Type B pancreatic cell (in vitro differentiated cells): ENCODE results near the gene TBR1. TPM values are rescaled to one million over a fixed set of nuclear protein-coding genes. Genes with fewer than 3 reads are reported as not detected.

ENCODE experiments used
- DNase-seq: peaks from one replicate; pipeline ENCODE4 v3.0.0; 2021; ENCODE audit warnings: mixed read lengths; ENCODE audit not compliant: unreplicated experiment; ENCODE audit errors: extremely low spot score
- H3K27ac Mint-ChIP-seq: 2 replicates; pipeline ENCODE4 v1.8.0; 2021; ENCODE audit warnings: mild to moderate bottlenecking, mixed read lengths
- H3K27me3 Mint-ChIP-seq: 2 replicates; pipeline ENCODE4 v1.8.0; 2021; ENCODE audit warnings: mixed read lengths
- H3K36me3 Mint-ChIP-seq: 2 replicates; pipeline ENCODE4 v1.8.0; 2021; ENCODE audit warnings: mixed read lengths
- H3K4me1 Mint-ChIP-seq: one replicate; pipeline ENCODE4 v1.8.0; 2021; ENCODE audit warnings: mixed read lengths; ENCODE audit not compliant: unreplicated experiment
- H3K4me3 Mint-ChIP-seq: 2 replicates; pipeline ENCODE4 v1.8.0; 2021; ENCODE audit warnings: mild to moderate bottlenecking, mixed read lengths
- H3K9me3 Mint-ChIP-seq: 2 replicates; pipeline ENCODE4 v1.8.0; 2021; ENCODE audit warnings: mixed read lengths
- CTCF ChIP-seq: fragments of 200-600 bp; sonication (generic); conservative IDR thresholded peaks from 2 replicates; pipeline ENCODE4 v1.5.0; 2021; ENCODE audit warnings: antibody characterized with exemption, mild to moderate bottlenecking
- total RNA-seq: library from RNA; stranded (reverse); gene quantifications from 2 replicates; pipeline ENCODE4 v1.2.1, GENCODE V29; 2021; ENCODE audit warnings: low replicate concordance

TBR1 gene
- total RNA-seq, 1 donor from 2014 or later: 1.1 TPM

- peak overlapping the region; percentile 82 for H3K4me3 Mint-ChIP-seq
- no peak overlapping the region for H3K27ac Mint-ChIP-seq
- no peak for TF ChIP-seq CTCF
- peaks cover 25% of the 10 kb centered on the region for H3K4me1 Mint-ChIP-seq
- no peaks in the 10 kb centered on the region for H3K9me3 Mint-ChIP-seq
- H3K36me3 Mint-ChIP-seq: peaks cover 8% of the 10 kb centered on the region
- no peak for DNase-seq
- peaks cover 79% of the 10 kb centered on the region for H3K27me3 Mint-ChIP-seq
These were observed 787 bp upstream of the TBR1 start for GRCh38 chr2:161415034-161415986.

- Mint-ChIP-seq H3K27ac (no peak overlapping the region), H3K4me1 (peaks cover 25% of the 10 kb centered on the region), H3K4me3 (peak overlapping the region; percentile 82), H3K9me3 (no peaks in the 10 kb centered on the region), H3K36me3 (peaks cover 8% of the 10 kb centered on the region), H3K27me3 (peaks cover 95% of the 10 kb centered on the region)
- no peak for DNase-seq
- TF ChIP-seq CTCF: no peak
These were observed 776 bp downstream of the TBR1 start for GRCh38 chr2:161416708-161417437.

- Mint-ChIP-seq H3K9me3 (no peaks in the 10 kb centered on the region), H3K27me3 (peaks cover 96% of the 10 kb centered on the region), H3K4me3 (peak overlapping the region; percentile 63), H3K4me1 (peaks cover 25% of the 10 kb centered on the region), H3K27ac (no peak overlapping the region), H3K36me3 (peaks cover 4% of the 10 kb centered on the region)
- no peak for DNase-seq
- no peak for TF ChIP-seq CTCF
These were observed 1.6 kb downstream of the TBR1 start for GRCh38 chr2:161417438-161418274.

- Mint-ChIP-seq H3K4me3 (peak overlapping the region; percentile 63), H3K36me3 (no peaks in the 10 kb centered on the region), H3K27ac (no peak overlapping the region), H3K4me1 (peaks cover 25% of the 10 kb centered on the region), H3K9me3 (no peaks in the 10 kb centered on the region), H3K27me3 (peaks cover 96% of the 10 kb centered on the region)
- DNase-seq: no peak
- no peak for TF ChIP-seq CTCF
These were observed 2.2 kb downstream of the TBR1 start for GRCh38 chr2:161418275-161418714.
